GM12878 (cell line): ENCODE measurements around the gene GGT1. TPM values are rescaled to one million over a fixed set of nuclear protein-coding genes. Genes with fewer than 3 reads are reported as not detected.
A peak's percentile ranks its signal among the peaks of the same experiment; 100 is the strongest.

Source experiments
- MEF2A ChIP-seq: IDR thresholded peaks from 2 replicates; pipeline ENCODE4 v1.6.1; 2011; ENCODE audit warnings: low read depth, mild to moderate bottlenecking, low read length, moderate library complexity; ENCODE audit not compliant: insufficient read depth
- MEF2B ChIP-seq: fragments of 450-650 bp; IDR thresholded peaks from 2 replicates; pipeline ENCODE4 v1.6.1; 2018; ENCODE audit warnings: mild to moderate bottlenecking, moderate library complexity; ENCODE audit not compliant: partially characterized antibody, poor library complexity, severe bottlenecking
- POU2F2 ChIP-seq: IDR thresholded peaks from 3 replicates; pipeline ENCODE4 v1.6.1; 2011; ENCODE audit warnings: low read depth, mild to moderate bottlenecking, low read length, borderline replicate concordance
- polyA plus RNA-seq, 11 experiments: library from polyadenylated mRNA; depleted of rRNA in 4 of 11; unstranded in 6 of 11; stranded (reverse) in 5 of 11; fragments of >200 nt; fragmentation: Nextera tagmentation in 4 of 11; fragmentation: Illumina TruSeq in 1 of 11; extraction: Ambion mirVana in 4 of 11; extraction: Trizol in 1 of 11; gene quantifications; 1 replicate in 1 of 11; 2 replicates in 10 of 11; pipeline versions ENCODE4 v1.2.1 to v1.2.3, GENCODE V29; 2011 to 2016; ENCODE audit warnings: inconsistent platforms in 2 of 11, missing spikeins in 2 of 11, low read depth in 1 of 11
- total RNA-seq, 4 experiments: library from RNA; depleted of rRNA in 3 of 4; stranded (reverse); fragments of >200 nt in 3 of 4; fragmentation: Illumina TruSeq in 1 of 4; extraction: Trizol in 1 of 4; gene quantifications; 2 replicates each; pipeline versions ENCODE4 v1.2.1 to v1.2.3, GENCODE V29; 2013 to 2021
- TF ChIP-seq, protein P1 (sequence below): fragments of 450-650 bp; formaldehyde crosslinking; IDR thresholded peaks from 2 replicates; pipeline ENCODE4 v1.5.0; 2022; ENCODE audit warnings: mild to moderate bottlenecking, missing genetic modification characterization
- TF ChIP-seq, protein P2 (sequence below): fragments of 450-650 bp; IDR thresholded peaks from 2 replicates; pipeline ENCODE4 v1.6.1; 2016; ENCODE audit warnings: mild to moderate bottlenecking
- TF ChIP-seq, protein P3 (sequence below): IDR thresholded peaks from 2 replicates; pipeline ENCODE4 v1.6.1; 2011; ENCODE audit warnings: borderline replicate concordance, low read depth, mild to moderate bottlenecking, moderate library complexity, low read length; ENCODE audit not compliant: insufficient read depth, poor library complexity, severe bottlenecking

The GGT1 gene
- total and polyA plus RNA-seq, 10 of the 15 experiments (the other 5 are each of a cell fraction or from before 2014, with no cell fraction given) = 0.47 to 26.6 (median 9.1) TPM

DNA sequence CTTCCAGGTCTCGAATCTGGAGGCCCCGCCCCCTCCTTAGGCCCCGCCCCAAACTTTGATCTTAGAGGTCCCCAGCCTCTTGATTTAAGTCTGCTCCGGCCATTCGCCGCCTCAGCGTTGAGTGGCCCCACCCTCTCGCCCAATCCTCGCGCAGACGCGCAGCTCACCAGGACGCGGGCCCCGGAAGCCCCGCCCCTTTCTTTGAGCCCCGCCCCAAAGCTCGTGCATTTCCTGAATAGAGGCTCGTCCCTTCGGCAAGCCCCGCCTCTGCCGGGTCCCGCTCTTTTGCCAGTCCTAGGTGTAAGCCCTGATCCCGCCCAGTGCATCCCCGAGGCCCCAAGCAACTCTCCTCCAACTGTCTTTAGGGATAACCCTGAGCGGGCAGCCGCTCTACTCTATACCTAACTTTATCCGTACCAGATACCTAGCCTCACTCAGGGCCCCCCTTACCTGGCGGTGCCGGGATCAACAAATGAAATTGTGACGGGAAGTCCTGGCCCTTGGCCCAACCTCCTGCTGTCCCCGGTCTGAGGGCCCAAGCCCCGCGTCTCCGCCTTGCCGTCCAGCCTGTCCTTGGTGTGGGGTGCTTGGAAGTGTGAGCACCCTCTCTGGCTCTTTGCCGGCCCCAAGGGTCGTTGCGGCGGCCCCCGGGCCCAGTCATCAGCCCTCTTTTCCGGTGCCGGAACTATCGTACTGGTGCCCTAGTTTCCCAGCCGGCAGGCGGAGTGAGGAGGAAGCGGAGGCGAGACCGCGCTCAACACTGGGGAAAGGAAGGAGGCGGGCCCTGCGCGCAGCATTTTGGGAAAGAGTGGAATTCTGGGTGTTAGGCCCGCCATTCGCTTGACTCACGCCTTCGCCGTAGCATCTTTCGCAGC lies 47.6 kb upstream of the GGT1 start, which contains the start of gene SNRPD3 (continued):
- TF ChIP-seq MEF2B = peak; percentile 45
- TF ChIP-seq, protein P1, sequence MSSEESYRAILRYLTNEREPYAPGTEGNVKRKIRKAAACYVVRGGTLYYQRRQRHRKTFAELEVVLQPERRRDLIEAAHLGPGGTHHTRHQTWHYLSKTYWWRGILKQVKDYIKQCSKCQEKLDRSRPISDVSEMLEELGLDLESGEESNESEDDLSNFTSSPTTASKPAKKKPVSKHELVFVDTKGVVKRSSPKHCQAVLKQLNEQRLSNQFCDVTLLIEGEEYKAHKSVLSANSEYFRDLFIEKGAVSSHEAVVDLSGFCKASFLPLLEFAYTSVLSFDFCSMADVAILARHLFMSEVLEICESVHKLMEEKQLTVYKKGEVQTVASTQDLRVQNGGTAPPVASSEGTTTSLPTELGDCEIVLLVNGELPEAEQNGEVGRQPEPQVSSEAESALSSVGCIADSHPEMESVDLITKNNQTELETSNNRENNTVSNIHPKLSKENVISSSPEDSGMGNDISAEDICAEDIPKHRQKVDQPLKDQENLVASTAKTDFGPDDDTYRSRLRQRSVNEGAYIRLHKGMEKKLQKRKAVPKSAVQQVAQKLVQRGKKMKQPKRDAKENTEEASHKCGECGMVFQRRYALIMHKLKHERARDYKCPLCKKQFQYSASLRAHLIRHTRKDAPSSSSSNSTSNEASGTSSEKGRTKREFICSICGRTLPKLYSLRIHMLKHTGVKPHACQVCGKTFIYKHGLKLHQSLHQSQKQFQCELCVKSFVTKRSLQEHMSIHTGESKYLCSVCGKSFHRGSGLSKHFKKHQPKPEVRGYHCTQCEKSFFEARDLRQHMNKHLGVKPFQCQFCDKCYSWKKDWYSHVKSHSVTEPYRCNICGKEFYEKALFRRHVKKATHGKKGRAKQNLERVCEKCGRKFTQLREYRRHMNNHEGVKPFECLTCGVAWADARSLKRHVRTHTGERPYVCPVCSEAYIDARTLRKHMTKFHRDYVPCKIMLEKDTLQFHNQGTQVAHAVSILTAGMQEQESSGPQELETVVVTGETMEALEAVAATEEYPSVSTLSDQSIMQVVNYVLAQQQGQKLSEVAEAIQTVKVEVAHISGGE (CRISPR knock-in tag) = peak; percentile 94
- TF ChIP-seq, protein P2, sequence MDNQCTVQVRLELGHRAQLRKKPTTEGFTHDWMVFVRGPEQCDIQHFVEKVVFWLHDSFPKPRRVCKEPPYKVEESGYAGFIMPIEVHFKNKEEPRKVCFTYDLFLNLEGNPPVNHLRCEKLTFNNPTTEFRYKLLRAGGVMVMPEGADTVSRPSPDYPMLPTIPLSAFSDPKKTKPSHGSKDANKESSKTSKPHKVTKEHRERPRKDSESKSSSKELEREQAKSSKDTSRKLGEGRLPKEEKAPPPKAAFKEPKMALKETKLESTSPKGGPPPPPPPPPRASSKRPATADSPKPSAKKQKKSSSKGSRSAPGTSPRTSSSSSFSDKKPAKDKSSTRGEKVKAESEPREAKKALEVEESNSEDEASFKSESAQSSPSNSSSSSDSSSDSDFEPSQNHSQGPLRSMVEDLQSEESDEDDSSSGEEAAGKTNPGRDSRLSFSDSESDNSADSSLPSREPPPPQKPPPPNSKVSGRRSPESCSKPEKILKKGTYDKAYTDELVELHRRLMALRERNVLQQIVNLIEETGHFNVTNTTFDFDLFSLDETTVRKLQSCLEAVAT = peak; percentile 79
- TF ChIP-seq, protein P3, sequence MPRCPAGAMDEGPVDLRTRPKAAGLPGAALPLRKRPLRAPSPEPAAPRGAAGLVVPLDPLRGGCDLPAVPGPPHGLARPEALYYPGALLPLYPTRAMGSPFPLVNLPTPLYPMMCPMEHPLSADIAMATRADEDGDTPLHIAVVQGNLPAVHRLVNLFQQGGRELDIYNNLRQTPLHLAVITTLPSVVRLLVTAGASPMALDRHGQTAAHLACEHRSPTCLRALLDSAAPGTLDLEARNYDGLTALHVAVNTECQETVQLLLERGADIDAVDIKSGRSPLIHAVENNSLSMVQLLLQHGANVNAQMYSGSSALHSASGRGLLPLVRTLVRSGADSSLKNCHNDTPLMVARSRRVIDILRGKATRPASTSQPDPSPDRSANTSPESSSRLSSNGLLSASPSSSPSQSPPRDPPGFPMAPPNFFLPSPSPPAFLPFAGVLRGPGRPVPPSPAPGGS = no peak
- no peak; the same call in 2 of the 3 replicates for TF ChIP-seq POU2F2
- no peak for TF ChIP-seq MEF2A
